H9 (cell line): ENCODE results near the gene DLG2. TPM values are rescaled to one million over a fixed set of nuclear protein-coding genes. Genes with fewer than 3 reads are reported as not detected.

ENCODE experiments used
- DNase-seq: peaks from one replicate; pipeline ENCODE4 v3.0.0-alpha.2; 2017
- H2AFZ ChIP-seq: one replicate; pipeline ENCODE4 v1.6.1; 2013; ENCODE audit warnings: mild to moderate bottlenecking, low read length, control low read depth, moderate library complexity
- H2AK5ac ChIP-seq: 2 replicates; pipeline ENCODE4 v1.6.1; 2013; ENCODE audit warnings: low read length, control low read depth, mixed read lengths; ENCODE audit not compliant: insufficient read length
- H2BK120ac ChIP-seq: one replicate; pipeline ENCODE4 v1.6.1; 2013; ENCODE audit warnings: low read depth, mild to moderate bottlenecking, low read length, control low read depth, inconsistent platforms; ENCODE audit not compliant: poor library complexity, severe bottlenecking
- H2BK12ac ChIP-seq: 2 replicates; pipeline ENCODE4 v1.6.1; 2013; ENCODE audit warnings: low read length, control low read depth, mixed read lengths, low read depth; ENCODE audit not compliant: insufficient read length
- H2BK15ac ChIP-seq: 2 replicates; pipeline ENCODE4 v1.6.1; 2013; ENCODE audit warnings: low read depth, low read length, control low read depth
- H2BK20ac ChIP-seq: one replicate; pipeline ENCODE4 v1.6.1; 2013; ENCODE audit warnings: low read depth, mild to moderate bottlenecking, low read length, control low read depth, inconsistent platforms; ENCODE audit not compliant: poor library complexity, severe bottlenecking
- H2BK5ac ChIP-seq: 2 replicates; pipeline ENCODE4 v1.6.1; 2013; ENCODE audit warnings: low read length, control low read depth, mixed read lengths; ENCODE audit not compliant: insufficient read length
- H3K14ac ChIP-seq: 2 replicates; pipeline ENCODE4 v1.6.1; 2013; ENCODE audit warnings: low read length, control low read depth; ENCODE audit not compliant: insufficient read depth
- H3K18ac ChIP-seq: 2 replicates; pipeline ENCODE4 v1.6.1; 2013; ENCODE audit warnings: low read depth, mild to moderate bottlenecking, mixed read lengths, low read length, control low read depth; ENCODE audit not compliant: insufficient read length
- H3K23ac ChIP-seq: 2 replicates; pipeline ENCODE4 v1.6.1; 2013; ENCODE audit warnings: low read length, control low read depth, mixed read lengths, low read depth; ENCODE audit not compliant: insufficient read length
- H3K23me2 ChIP-seq: 2 replicates; pipeline ENCODE4 v1.6.1; 2013; ENCODE audit warnings: low read depth, mild to moderate bottlenecking, mixed read lengths, low read length, control low read depth; ENCODE audit not compliant: insufficient read length, poor library complexity, severe bottlenecking
- H3K27ac ChIP-seq: 2 replicates; pipeline ENCODE4 v1.5.1; 2013; ENCODE audit warnings: low read length, control low read depth, mixed read lengths, low read depth; ENCODE audit not compliant: insufficient read length
- H3K27me3 ChIP-seq: 2 replicates; pipeline ENCODE4 v1.6.1; 2013; ENCODE audit warnings: low read length, control low read depth, inconsistent platforms; ENCODE audit not compliant: insufficient read depth
- H3K4ac ChIP-seq: 2 replicates; pipeline ENCODE4 v1.6.1; 2013; ENCODE audit warnings: low read depth, mild to moderate bottlenecking, control low read depth, inconsistent platforms, low read length, moderate library complexity
- H3K4me1 ChIP-seq: 2 replicates; pipeline ENCODE4 v1.6.1; 2013; ENCODE audit warnings: low read length, control low read depth, inconsistent platforms; ENCODE audit not compliant: insufficient read depth
- H3K4me2 ChIP-seq: 2 replicates; pipeline ENCODE4 v1.6.1; 2013; ENCODE audit warnings: low read length, control low read depth, mixed read lengths; ENCODE audit not compliant: insufficient read length, insufficient read depth
- H3K56ac ChIP-seq: 2 replicates; pipeline ENCODE4 v1.6.1; 2013; ENCODE audit warnings: low read depth, mild to moderate bottlenecking, mixed read lengths, low read length, control low read depth; ENCODE audit not compliant: insufficient read length
- H3K79me1 ChIP-seq: 2 replicates; pipeline ENCODE4 v1.6.1; 2013; ENCODE audit warnings: low read depth, mild to moderate bottlenecking, moderate library complexity, low read length, control low read depth, inconsistent platforms; ENCODE audit not compliant: insufficient read depth, poor library complexity, severe bottlenecking
- H3K79me2 ChIP-seq: 2 replicates; pipeline ENCODE4 v1.6.1; 2013; ENCODE audit warnings: low read length, control low read depth, inconsistent platforms; ENCODE audit not compliant: insufficient read depth
- H3K9ac ChIP-seq: 2 replicates; pipeline ENCODE4 v1.6.1; 2013; ENCODE audit warnings: low read length, control low read depth, mixed read lengths; ENCODE audit not compliant: insufficient read length; ENCODE audit errors: extremely low read depth
- H3K9me3 ChIP-seq: one replicate; pipeline ENCODE4 v1.6.1; 2013; ENCODE audit warnings: low read depth, low read length, inconsistent platforms; ENCODE audit not compliant: control insufficient read depth
- H3T11ph ChIP-seq: one replicate; pipeline ENCODE4 v1.6.1; 2013; ENCODE audit warnings: mild to moderate bottlenecking, low read length, control low read depth, inconsistent platforms
- H4K20me1 ChIP-seq: one replicate; pipeline ENCODE4 v1.6.1; 2013; ENCODE audit not compliant: control insufficient read depth, insufficient read length, insufficient read depth
- H4K5ac ChIP-seq: 2 replicates; pipeline ENCODE4 v1.6.1; 2013; ENCODE audit warnings: low read depth, mild to moderate bottlenecking, mixed read lengths, low read length, control low read depth; ENCODE audit not compliant: insufficient read length
- H4K8ac ChIP-seq: replicated peaks from 2 replicates; pipeline ENCODE4 v1.6.1; 2013; ENCODE audit warnings: low read length, control low read depth, mixed read lengths, low read depth; ENCODE audit not compliant: insufficient read length
- H4K91ac ChIP-seq: 2 replicates; pipeline ENCODE4 v1.6.1; 2013; ENCODE audit warnings: low read depth, mild to moderate bottlenecking, moderate library complexity, mixed read lengths, low read length, control low read depth; ENCODE audit not compliant: insufficient read length
- H3K27ac Mint-ChIP-seq, 3 experiments: 2 replicates in 2 of 3; 3 replicates in 1 of 3; pipeline ENCODE4 v1.8.0; 2020 to 2021; ENCODE audit warnings: mixed read lengths in 3 of 3, mild to moderate bottlenecking in 1 of 3, moderate library complexity in 1 of 3
- H3K27me3 Mint-ChIP-seq: 2 replicates; pipeline ENCODE4 v1.8.0; 2021; ENCODE audit warnings: low read depth, mild to moderate bottlenecking, moderate library complexity, mixed read lengths
- H3K36me3 Mint-ChIP-seq, 3 experiments: 2 replicates in 2 of 3; 3 replicates in 1 of 3; pipeline ENCODE4 v1.8.0; 2020 to 2021; ENCODE audit warnings: low read depth in 3 of 3, mixed read lengths in 3 of 3; ENCODE audit not compliant: insufficient read depth in 1 of 3
- H3K4me1 Mint-ChIP-seq, 2 experiments: 2 replicates each; pipeline ENCODE4 v1.8.0; 2020; ENCODE audit warnings: mixed read lengths in 2 of 2
- H3K4me3 Mint-ChIP-seq, 2 experiments: 2 replicates in 1 of 2; 3 replicates in 1 of 2; pipeline ENCODE4 v1.8.0; 2020 to 2021; ENCODE audit warnings: mild to moderate bottlenecking in 2 of 2, mixed read lengths in 2 of 2, moderate library complexity in 1 of 2
- H3K9me3 Mint-ChIP-seq, 2 experiments: 2 replicates in 1 of 2; 3 replicates in 1 of 2; pipeline ENCODE4 v1.8.0; 2020; ENCODE audit warnings: mild to moderate bottlenecking in 2 of 2, mixed read lengths in 2 of 2, moderate library complexity in 1 of 2
- CTCF ChIP-seq: fragments of 200-600 bp; sonication (generic); conservative IDR thresholded peaks from 3 replicates; pipeline ENCODE4 v1.8.0; 2021; ENCODE audit warnings: antibody characterized with exemption, mild to moderate bottlenecking
- WGBS: extraction: QIAGEN DNeasy Blood & Tissue Kit; methylation state at CpG from one replicate; pipeline ENCODE4 v1.1.7; 2013; ENCODE audit warnings: missing lambda C conversion rate, low lambda C conversion rate, mixed read lengths; ENCODE audit not compliant: insufficient read length; ENCODE audit errors: extremely low coverage; 5-methylcytosine and 5-hydroxymethylcytosine counted together
- total RNA-seq: library from RNA; stranded (reverse); gene quantifications from 2 replicates; pipeline ENCODE4 v1.2.1, GENCODE V29; 2021

DLG2 gene
- total RNA-seq, 1 experiment from 2014 or later = 8.0 TPM

- TF ChIP-seq CTCF = no peak
- Histone ChIP-seq H3K79me1 (no peaks in the 10 kb centered on the region), H3K23me2 (no peaks in the 10 kb centered on the region), H2BK12ac (no peak overlapping the region), H4K8ac (no peak overlapping the region), H2BK15ac (no peak overlapping the region), H3K4ac (no peak overlapping the region), H2AK5ac (no peak overlapping the region), H3K79me2 (no peaks in the 10 kb centered on the region), H2BK5ac (no peak overlapping the region), H3K14ac (no peak overlapping the region), H3K9ac (no peak overlapping the region), H3K18ac (no peak overlapping the region), H3K4me1 (no peaks in the 10 kb centered on the region), H4K20me1 (no peaks in the 10 kb centered on the region), H3T11ph (no peak overlapping the region), H2BK120ac (no peak overlapping the region), H3K4me2 (no peak overlapping the region), H2AFZ (no peak overlapping the region), H3K9me3 (no peaks in the 10 kb centered on the region), H4K5ac (no peak overlapping the region), H3K27ac (no peak overlapping the region), H3K23ac (no peak overlapping the region), H3K27me3 (no peaks in the 10 kb centered on the region), H3K56ac (no peak overlapping the region), H2BK20ac (no peak overlapping the region), H4K91ac (no peak overlapping the region)
- no peak overlapping the region for H3K4me3 Mint-ChIP-seq
- H3K36me3 Mint-ChIP-seq = no peaks in the 10 kb centered on the region
- DNase-seq = no peak
- H3K27me3 Mint-ChIP-seq = no peaks in the 10 kb centered on the region
- WGBS = no CpG with 5 or more reads among the region's 1 CpG
- no peaks in the 10 kb centered on the region for H3K9me3 Mint-ChIP-seq
- H3K4me1 Mint-ChIP-seq = no peaks in the 10 kb centered on the region; a peak in 1 of 4 replicates
- H3K27ac Mint-ChIP-seq = no peak overlapping the region
Observed at GRCh38 chr11:84247129-84247528, 1380.0 kb downstream of the DLG2 start.
